SK-N-SH treated with all-trans-retinoic acid at 6 μM for 48 hours (cell line): ENCODE results near the gene ADO.

Source experiments
- ARNTL ChIP-seq: fragments of 450-650 bp; formaldehyde crosslinking; IDR thresholded peaks from 2 replicates; pipeline ENCODE4 v1.5.0; 2020; ENCODE audit warnings: low read depth, mild to moderate bottlenecking, moderate library complexity, borderline replicate concordance
- SNAI2 ChIP-seq: fragments of 250-450 bp; sonication (Bioruptor Pico); IDR thresholded peaks from 2 replicates; pipeline ENCODE4 v1.5.0; 2020; ENCODE audit warnings: mild to moderate bottlenecking, moderate library complexity
- TOX ChIP-seq: fragments of 250-450 bp; sonication (Bioruptor Pico); IDR thresholded peaks from 2 replicates; pipeline ENCODE4 v1.8.0; 2021; ENCODE audit warnings: mild to moderate bottlenecking, moderate library complexity, borderline replicate concordance
- ZC3H10 ChIP-seq: fragments of 250-450 bp; sonication (Bioruptor Pico); IDR thresholded peaks from 2 replicates; pipeline ENCODE4 v1.5.1; 2021; ENCODE audit warnings: mild to moderate bottlenecking, moderate library complexity

GRCh38 chr10:62853710-62854109 lies 49.2 kb downstream of the ADO start:
- TF ChIP-seq ZC3H10 (CRISPR knock-in tag) (no peak), SNAI2 (no peak), TOX (CRISPR knock-in tag) (no peak), ARNTL (CRISPR knock-in tag) (no peak)
